HUES64 (cell line): ENCODE measurements around the gene CD1C. TPM values are rescaled to one million over a fixed set of nuclear protein-coding genes. Genes with fewer than 3 reads are reported as not detected.
"Not testable (repeated sequence)": the region's sequence is repeated elsewhere in the genome, so short reads cannot be mapped to it uniquely, and the experiment has no call there.

Experiments
- H3K27ac ChIP-seq: 2 replicates; pipeline ENCODE4 v1.7.0; 2013; ENCODE audit warnings: low read depth, low read length, inconsistent platforms
- H3K27me3 ChIP-seq: 2 replicates; pipeline ENCODE4 v1.6.1; 2013; ENCODE audit warnings: mild to moderate bottlenecking, low read length; ENCODE audit not compliant: insufficient read depth
- H3K36me3 ChIP-seq: 2 replicates; pipeline ENCODE4 v1.6.1; 2013; ENCODE audit warnings: mild to moderate bottlenecking, low read length; ENCODE audit not compliant: insufficient read depth
- H3K4me1 ChIP-seq: 2 replicates; pipeline ENCODE4 v1.6.1; 2013; ENCODE audit warnings: mild to moderate bottlenecking, low read length, moderate library complexity; ENCODE audit not compliant: insufficient read depth
- H3K4me3 ChIP-seq: 2 replicates; pipeline ENCODE4 v1.5.1; 2013; ENCODE audit warnings: mild to moderate bottlenecking, low read length, moderate library complexity
- H3K9ac ChIP-seq: 2 replicates; pipeline ENCODE4 v1.6.1; 2013; ENCODE audit warnings: mild to moderate bottlenecking, low read depth, low read length
- H3K9me3 ChIP-seq: 2 replicates; pipeline ENCODE4 v1.6.1; 2013; ENCODE audit warnings: low read depth, low read length; ENCODE audit not compliant: insufficient read depth
- WGBS: fragments of 150-250, 120-280 bp; methylation state at CpG from one replicate; pipeline ENCODE4 v1.1.7; 2013; ENCODE audit warnings: missing lambda C conversion rate; 5-methylcytosine and 5-hydroxymethylcytosine counted together
- polyA plus RNA-seq, 2 experiments: library from polyadenylated mRNA; stranded (reverse); fragments of 50-300 nt; gene quantifications; one replicate each; pipeline ENCODE4 v1.2.3, GENCODE V29; 2013

The CD1C gene
- polyA plus RNA-seq (2013, experiment 1 of 2), result 2.1 TPM
- polyA plus RNA-seq (2013, experiment 2 of 2), result 1.6 TPM

GRCh38 chr1:158289811-158290210 is at the start of gene CD1C:
Gene CD1C (plus strand): TSS chr1:158289923. CDS start chr1:158290065, 142 bp downstream.
- H3K4me1 ChIP-seq, result no peaks in the 10 kb centered on the region
- H3K4me3 ChIP-seq, result no peak within 1 kb of the TSS
- no peaks in the 10 kb centered on the region for H3K9me3 ChIP-seq
- H3K9ac ChIP-seq, result no peak within 1 kb of the TSS
- H3K27ac ChIP-seq, result no peak within 1 kb of the TSS
- no peaks in the 10 kb centered on the region for H3K36me3 ChIP-seq
- WGBS, result 95% methylated on average over 4 of the region's 4 CpGs
- H3K27me3 ChIP-seq, result no peaks in the 10 kb centered on the region

GRCh38 chr1:158246650-158247049 is 43.1 kb upstream of the CD1C start:
- Histone ChIP-seq H3K4me3 (no peak overlapping the region), H3K27me3 (no peaks in the 10 kb centered on the region), H3K27ac (no peak overlapping the region), H3K36me3 (no peaks in the 10 kb centered on the region), H3K4me1 (no peaks in the 10 kb centered on the region), H3K9me3 (no peaks in the 10 kb centered on the region), H3K9ac (no peak overlapping the region)
- 89% methylated on average over 7 of the region's 7 CpGs for WGBS

GRCh38 chr1:158248118-158248517 is 41.6 kb upstream of the CD1C start:
- H3K27me3 ChIP-seq, result no peaks in the 10 kb centered on the region
- no peak overlapping the region for H3K9ac ChIP-seq
- H3K9me3 ChIP-seq, result no peaks in the 10 kb centered on the region
- H3K27ac ChIP-seq, result no peak overlapping the region
- H3K4me3 ChIP-seq, result no peak overlapping the region
- H3K4me1 ChIP-seq, result no peaks in the 10 kb centered on the region
- 92% methylated on average over 3 of the region's 3 CpGs for WGBS
- H3K36me3 ChIP-seq, result no peaks in the 10 kb centered on the region

- no peak overlapping the region for H3K27ac ChIP-seq
- H3K9me3 ChIP-seq, result no peaks in the 10 kb centered on the region
- H3K9ac ChIP-seq, result no peak overlapping the region
- 89% methylated on average over 2 of the region's 2 CpGs for WGBS
- H3K36me3 ChIP-seq, result no peaks in the 10 kb centered on the region
- no peaks in the 10 kb centered on the region for H3K27me3 ChIP-seq
- H3K4me3 ChIP-seq, result no peak overlapping the region
- no peaks in the 10 kb centered on the region for H3K4me1 ChIP-seq
These were observed 41.0 kb upstream of the CD1C start for GRCh38 chr1:158248771-158249170.

GRCh38 chr1:158249646-158250045 is 40.1 kb upstream of the CD1C start:
- Histone ChIP-seq H3K4me1 (no peaks in the 10 kb centered on the region), H3K9me3 (no peaks in the 10 kb centered on the region), H3K4me3 (no peak overlapping the region), H3K27ac (no peak overlapping the region), H3K36me3 (no peaks in the 10 kb centered on the region), H3K9ac (no peak overlapping the region), H3K27me3 (no peaks in the 10 kb centered on the region)
- WGBS, result 96% methylated on average over 4 of the region's 4 CpGs

GRCh38 chr1:158251163-158251562 is 38.6 kb upstream of the CD1C start:
- no peak overlapping the region for H3K4me3 ChIP-seq
- WGBS, result 89% methylated on average over 2 of the region's 2 CpGs

GRCh38 chr1:158255656-158256055 is 34.1 kb upstream of the CD1C start:
- no peaks in the 10 kb centered on the region for H3K9me3 ChIP-seq
- H3K27me3 ChIP-seq, result no peaks in the 10 kb centered on the region
- H3K9ac ChIP-seq, result no peak overlapping the region
- H3K4me3 ChIP-seq, result no peak overlapping the region
- no peaks in the 10 kb centered on the region for H3K36me3 ChIP-seq
- no peak overlapping the region for H3K27ac ChIP-seq
- no peaks in the 10 kb centered on the region for H3K4me1 ChIP-seq

More at GRCh38 chr1:158251163-158251562, 38.6 kb upstream of the CD1C start:
- Histone ChIP-seq H3K9ac (no peak overlapping the region), H3K27me3 (no peaks in the 10 kb centered on the region), H3K9me3 (no peaks in the 10 kb centered on the region), H3K27ac (no peak overlapping the region), H3K4me1 (no peaks in the 10 kb centered on the region), H3K36me3 (no peaks in the 10 kb centered on the region)

GRCh38 chr1:158256747-158257146 is 33.0 kb upstream of the CD1C start:
- H3K27me3 ChIP-seq, H3K4me3 ChIP-seq, H3K27ac ChIP-seq, H3K4me1 ChIP-seq, H3K9me3 ChIP-seq, H3K36me3 ChIP-seq, H3K9ac ChIP-seq: not testable (repeated sequence)
- WGBS, result 93% methylated on average over 9 of the region's 9 CpGs

GRCh38 chr1:158257888-158258287 is 31.8 kb upstream of the CD1C start:
- no peaks in the 10 kb centered on the region for H3K4me1 ChIP-seq
- no peaks in the 10 kb centered on the region for H3K27me3 ChIP-seq
- H3K4me3 ChIP-seq, result no peak overlapping the region
- no peaks in the 10 kb centered on the region for H3K36me3 ChIP-seq
- no peak overlapping the region for H3K27ac ChIP-seq
- H3K9ac ChIP-seq, result no peak overlapping the region
- H3K9me3 ChIP-seq, result no peaks in the 10 kb centered on the region
- WGBS, result 91% methylated on average over 2 of the region's 2 CpGs

- Histone ChIP-seq H3K9ac (no peak overlapping the region), H3K4me3 (no peak overlapping the region), H3K27me3 (no peaks in the 10 kb centered on the region), H3K36me3 (no peaks in the 10 kb centered on the region), H3K27ac (no peak overlapping the region), H3K9me3 (no peaks in the 10 kb centered on the region), H3K4me1 (no peaks in the 10 kb centered on the region)
- WGBS, result 89% methylated on average over 1 of the region's 1 CpG
These were observed 30.6 kb upstream of the CD1C start for GRCh38 chr1:158259117-158259516.

- no peaks in the 10 kb centered on the region for H3K36me3 ChIP-seq
- H3K9me3 ChIP-seq, result no peaks in the 10 kb centered on the region
- H3K27ac ChIP-seq, result no peak overlapping the region
- H3K9ac ChIP-seq, result no peak overlapping the region
- H3K4me1 ChIP-seq, result no peaks in the 10 kb centered on the region
- H3K4me3 ChIP-seq, result no peak overlapping the region
- no peaks in the 10 kb centered on the region for H3K27me3 ChIP-seq
These were observed 17.0 kb upstream of the CD1C start for GRCh38 chr1:158272681-158273080.

GRCh38 chr1:158274797-158275196 is 14.9 kb upstream of the CD1C start:
- Histone ChIP-seq H3K27ac (no peak overlapping the region), H3K36me3 (no peaks in the 10 kb centered on the region), H3K27me3 (no peaks in the 10 kb centered on the region), H3K4me3 (no peak overlapping the region), H3K9me3 (peaks cover 2% of the 10 kb centered on the region), H3K9ac (no peak overlapping the region), H3K4me1 (no peaks in the 10 kb centered on the region)
- WGBS, result 83% methylated on average over 5 of the region's 5 CpGs
